22Rv1 (cell line): ENCODE data around the gene HOXC4.

Experiments used
- H3K27ac ChIP-seq: fragments of 450-650 bp; 2 replicates; pipeline ENCODE4 v1.5.1; 2017
- CTCF ChIP-seq: fragments of 450-650 bp; IDR thresholded peaks from 2 replicates; pipeline ENCODE4 v1.5.1; 2017; ENCODE audit warnings: mild to moderate bottlenecking
- ZFX ChIP-seq: fragments of 450-650 bp; IDR thresholded peaks from 2 replicates; pipeline ENCODE4 v1.6.1; 2017; ENCODE audit warnings: antibody characterized with exemption, borderline replicate concordance

HOXC4 gene

GRCh38 chr12:54047160-54047963 is 6.3 kb upstream of the HOXC4 start:
- TF ChIP-seq ZFX, result no peak
- no peak for TF ChIP-seq CTCF
- H3K27ac ChIP-seq, result no peak overlapping the region

GRCh38 chr12:54047964-54048303 is 5.7 kb upstream of the HOXC4 start:
- H3K27ac ChIP-seq, result no peak overlapping the region
- no peak for TF ChIP-seq CTCF
- TF ChIP-seq ZFX, result no peak

GRCh38 chr12:54048406-54049093 is 5.1 kb upstream of the HOXC4 start:
- no peak overlapping the region for H3K27ac ChIP-seq
- TF ChIP-seq ZFX (no peak), CTCF (no peak)

- TF ChIP-seq ZFX (no peak), CTCF (no peak)
- H3K27ac ChIP-seq, result no peak overlapping the region
These were observed 4.5 kb upstream of the HOXC4 start for GRCh38 chr12:54049108-54049507.

GRCh38 chr12:54050482-54050810 is 3.2 kb upstream of the HOXC4 start:
- TF ChIP-seq CTCF (no peak), ZFX (no peak)
- H3K27ac ChIP-seq, result no peak overlapping the region

GRCh38 chr12:54051026-54051842 is 2.4 kb upstream of the HOXC4 start:
- no peak for TF ChIP-seq CTCF
- TF ChIP-seq ZFX, result no peak
- H3K27ac ChIP-seq, result no peak overlapping the region
